GM23338 (cell line): Measurements from ENCODE around the gene AOPEP. TPM values are rescaled to one million over a fixed set of nuclear protein-coding genes. Genes with fewer than 3 reads are reported as not detected.

Experiments
- ATAC-seq: fragments of 200-7000 bp; cut with Tn5 transposase; 3 replicates; pipeline ENCODE4 v1.9.1; 2020
- DNase-seq: peaks from one replicate; pipeline ENCODE4 v3.0.0-alpha.2; 2015; ENCODE audit warnings: low spot score
- H2AFZ ChIP-seq: fragments of 200-600 bp; sonication (generic); 2 replicates; pipeline ENCODE4 v1.8.0; 2016; ENCODE audit warnings: antibody characterized with exemption, mild to moderate bottlenecking, moderate library complexity
- H3F3A ChIP-seq: fragments of 200-600 bp; sonication (generic); replicated peaks from 2 replicates; pipeline ENCODE4 v1.8.0; 2017; ENCODE audit warnings: antibody characterized with exemption, mixed run types, low read depth
- H3K27ac ChIP-seq: fragments of 200-600 bp; sonication (generic); 2 replicates; pipeline ENCODE4 v1.6.1; 2016; ENCODE audit warnings: low read depth
- H3K27me3 ChIP-seq: fragments of 200-600 bp; sonication (generic); 2 replicates; pipeline ENCODE4 v1.8.0; 2016; ENCODE audit warnings: mild to moderate bottlenecking, mixed run types, moderate library complexity; ENCODE audit not compliant: insufficient read depth
- H3K36me3 ChIP-seq: fragments of 200-600 bp; sonication (generic); 2 replicates; pipeline ENCODE4 v1.8.0; 2016; ENCODE audit warnings: mild to moderate bottlenecking; ENCODE audit not compliant: insufficient read depth
- H3K4me1 ChIP-seq: fragments of 200-600 bp; sonication (generic); 2 replicates; pipeline ENCODE4 v1.8.0; 2016; ENCODE audit warnings: mild to moderate bottlenecking, moderate library complexity; ENCODE audit not compliant: insufficient read depth
- H3K4me2 ChIP-seq: fragments of 200-600 bp; sonication (generic); 2 replicates; pipeline ENCODE4 v1.7.1; 2017; ENCODE audit warnings: mixed run types
- H3K4me3 ChIP-seq: fragments of 200-600 bp; sonication (generic); 2 replicates; pipeline ENCODE4 v1.6.1; 2016; ENCODE audit warnings: mixed run types
- H3K79me2 ChIP-seq: fragments of 200-600 bp; sonication (generic); replicated peaks from 2 replicates; pipeline ENCODE4 v1.8.0; 2017; ENCODE audit warnings: mild to moderate bottlenecking; ENCODE audit not compliant: insufficient read depth
- H3K9me2 ChIP-seq: fragments of 200-600 bp; sonication (generic); 2 replicates; pipeline ENCODE4 v1.8.0; 2017; ENCODE audit not compliant: insufficient read depth
- H4K20me1 ChIP-seq: fragments of 200-600 bp; sonication (generic); replicated peaks from 2 replicates; pipeline ENCODE4 v1.8.0; 2017; ENCODE audit warnings: mild to moderate bottlenecking; ENCODE audit not compliant: insufficient read depth
- H3K27ac Mint-ChIP-seq: 2 replicates; pipeline ENCODE4 v1.8.0; 2020; ENCODE audit warnings: inconsistent platforms, mild to moderate bottlenecking, moderate library complexity, mixed read lengths
- H3K27me3 Mint-ChIP-seq: 3 replicates; pipeline ENCODE4 v1.8.0; 2022; ENCODE audit warnings: low read depth, mild to moderate bottlenecking, moderate library complexity, mixed read lengths, inconsistent platforms; ENCODE audit not compliant: insufficient read depth, poor library complexity
- H3K36me3 Mint-ChIP-seq: 3 replicates; pipeline ENCODE4 v1.8.0; 2021; ENCODE audit warnings: low read depth, mild to moderate bottlenecking, inconsistent platforms, moderate library complexity, mixed read lengths
- H3K4me1 Mint-ChIP-seq: 3 replicates; pipeline ENCODE4 v1.8.0; 2020; ENCODE audit warnings: mild to moderate bottlenecking, inconsistent platforms, mixed read lengths
- H3K4me3 Mint-ChIP-seq: 3 replicates; pipeline ENCODE4 v1.8.0; 2021; ENCODE audit warnings: moderate library complexity, mild to moderate bottlenecking, inconsistent platforms, mixed read lengths
- H3K9me3 Mint-ChIP-seq: 3 replicates; pipeline ENCODE4 v1.8.0; 2020; ENCODE audit warnings: moderate library complexity, mild to moderate bottlenecking, inconsistent platforms, mixed read lengths
- CTCF ChIP-seq, 2 experiments: fragments of 200-600 bp in 1 of 2; sonication (generic) in 1 of 2; conservative IDR thresholded peaks; 2 replicates each; pipeline versions ENCODE4 v1.5.1 to v1.6.1; 2016 to 2017; ENCODE audit warnings: antibody characterized with exemption in 2 of 2, low read depth in 2 of 2, mild to moderate bottlenecking in 2 of 2, moderate library complexity in 1 of 2
- ETS1 ChIP-seq: IDR thresholded peaks from 2 replicates; pipeline ENCODE4 v1.6.1; 2016; ENCODE audit warnings: antibody characterized with exemption
- EZH2 ChIP-seq: fragments of 200-600 bp; sonication (generic); IDR thresholded peaks from one replicate; pipeline ENCODE4 v1.8.0; 2017; ENCODE audit warnings: antibody characterized with exemption, mild to moderate bottlenecking, low read depth; ENCODE audit not compliant: unreplicated experiment
- NANOG ChIP-seq: IDR thresholded peaks from 2 replicates; pipeline ENCODE4 v1.6.1; 2016; ENCODE audit warnings: antibody characterized with exemption, borderline replicate concordance
- polyA plus RNA-seq: library from polyadenylated mRNA; unstranded; fragments of >200 nt; fragmentation: Nextera tagmentation; extraction: Ambion mirVana; gene quantifications from 2 replicates; pipeline ENCODE4 v1.2.1, GENCODE V29; 2016
- total RNA-seq: library from RNA; depleted of rRNA; stranded (reverse); fragments of >200 nt; shearing (Covaris generic); gene quantifications from 2 replicates; pipeline ENCODE4 v1.2.3, GENCODE V29; 2014
- TF ChIP-seq, protein P1 (sequence below): fragments of 250-450 bp; sonication (Bioruptor Pico); IDR thresholded peaks from 2 replicates; pipeline ENCODE4 v1.5.0; 2020; ENCODE audit warnings: mild to moderate bottlenecking, moderate library complexity

Gene AOPEP
- total and polyA plus RNA-seq, 2 experiments from 2014 or later: 7.0 to 16.5 TPM

DNA sequence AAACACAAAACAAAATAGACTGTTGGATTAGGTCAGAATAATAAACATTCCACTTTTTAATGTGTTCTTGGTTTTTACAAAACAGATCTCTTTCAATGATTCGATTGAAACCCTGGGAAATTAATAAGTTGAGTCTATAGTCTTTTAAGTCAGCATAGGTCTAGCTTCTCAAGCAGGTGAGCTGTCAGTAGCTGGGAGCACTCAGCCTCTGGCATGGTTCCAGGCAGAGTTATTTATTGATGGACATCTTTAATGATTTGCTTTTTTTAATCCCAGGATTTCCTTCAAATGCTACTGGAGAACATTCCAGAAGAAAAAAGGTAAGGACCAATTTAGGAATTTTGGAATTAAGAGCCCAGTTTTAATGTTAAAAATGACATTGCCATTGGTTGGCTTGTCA lies 241.0 kb downstream of the AOPEP start (continued):
- TF ChIP-seq, protein P1, sequence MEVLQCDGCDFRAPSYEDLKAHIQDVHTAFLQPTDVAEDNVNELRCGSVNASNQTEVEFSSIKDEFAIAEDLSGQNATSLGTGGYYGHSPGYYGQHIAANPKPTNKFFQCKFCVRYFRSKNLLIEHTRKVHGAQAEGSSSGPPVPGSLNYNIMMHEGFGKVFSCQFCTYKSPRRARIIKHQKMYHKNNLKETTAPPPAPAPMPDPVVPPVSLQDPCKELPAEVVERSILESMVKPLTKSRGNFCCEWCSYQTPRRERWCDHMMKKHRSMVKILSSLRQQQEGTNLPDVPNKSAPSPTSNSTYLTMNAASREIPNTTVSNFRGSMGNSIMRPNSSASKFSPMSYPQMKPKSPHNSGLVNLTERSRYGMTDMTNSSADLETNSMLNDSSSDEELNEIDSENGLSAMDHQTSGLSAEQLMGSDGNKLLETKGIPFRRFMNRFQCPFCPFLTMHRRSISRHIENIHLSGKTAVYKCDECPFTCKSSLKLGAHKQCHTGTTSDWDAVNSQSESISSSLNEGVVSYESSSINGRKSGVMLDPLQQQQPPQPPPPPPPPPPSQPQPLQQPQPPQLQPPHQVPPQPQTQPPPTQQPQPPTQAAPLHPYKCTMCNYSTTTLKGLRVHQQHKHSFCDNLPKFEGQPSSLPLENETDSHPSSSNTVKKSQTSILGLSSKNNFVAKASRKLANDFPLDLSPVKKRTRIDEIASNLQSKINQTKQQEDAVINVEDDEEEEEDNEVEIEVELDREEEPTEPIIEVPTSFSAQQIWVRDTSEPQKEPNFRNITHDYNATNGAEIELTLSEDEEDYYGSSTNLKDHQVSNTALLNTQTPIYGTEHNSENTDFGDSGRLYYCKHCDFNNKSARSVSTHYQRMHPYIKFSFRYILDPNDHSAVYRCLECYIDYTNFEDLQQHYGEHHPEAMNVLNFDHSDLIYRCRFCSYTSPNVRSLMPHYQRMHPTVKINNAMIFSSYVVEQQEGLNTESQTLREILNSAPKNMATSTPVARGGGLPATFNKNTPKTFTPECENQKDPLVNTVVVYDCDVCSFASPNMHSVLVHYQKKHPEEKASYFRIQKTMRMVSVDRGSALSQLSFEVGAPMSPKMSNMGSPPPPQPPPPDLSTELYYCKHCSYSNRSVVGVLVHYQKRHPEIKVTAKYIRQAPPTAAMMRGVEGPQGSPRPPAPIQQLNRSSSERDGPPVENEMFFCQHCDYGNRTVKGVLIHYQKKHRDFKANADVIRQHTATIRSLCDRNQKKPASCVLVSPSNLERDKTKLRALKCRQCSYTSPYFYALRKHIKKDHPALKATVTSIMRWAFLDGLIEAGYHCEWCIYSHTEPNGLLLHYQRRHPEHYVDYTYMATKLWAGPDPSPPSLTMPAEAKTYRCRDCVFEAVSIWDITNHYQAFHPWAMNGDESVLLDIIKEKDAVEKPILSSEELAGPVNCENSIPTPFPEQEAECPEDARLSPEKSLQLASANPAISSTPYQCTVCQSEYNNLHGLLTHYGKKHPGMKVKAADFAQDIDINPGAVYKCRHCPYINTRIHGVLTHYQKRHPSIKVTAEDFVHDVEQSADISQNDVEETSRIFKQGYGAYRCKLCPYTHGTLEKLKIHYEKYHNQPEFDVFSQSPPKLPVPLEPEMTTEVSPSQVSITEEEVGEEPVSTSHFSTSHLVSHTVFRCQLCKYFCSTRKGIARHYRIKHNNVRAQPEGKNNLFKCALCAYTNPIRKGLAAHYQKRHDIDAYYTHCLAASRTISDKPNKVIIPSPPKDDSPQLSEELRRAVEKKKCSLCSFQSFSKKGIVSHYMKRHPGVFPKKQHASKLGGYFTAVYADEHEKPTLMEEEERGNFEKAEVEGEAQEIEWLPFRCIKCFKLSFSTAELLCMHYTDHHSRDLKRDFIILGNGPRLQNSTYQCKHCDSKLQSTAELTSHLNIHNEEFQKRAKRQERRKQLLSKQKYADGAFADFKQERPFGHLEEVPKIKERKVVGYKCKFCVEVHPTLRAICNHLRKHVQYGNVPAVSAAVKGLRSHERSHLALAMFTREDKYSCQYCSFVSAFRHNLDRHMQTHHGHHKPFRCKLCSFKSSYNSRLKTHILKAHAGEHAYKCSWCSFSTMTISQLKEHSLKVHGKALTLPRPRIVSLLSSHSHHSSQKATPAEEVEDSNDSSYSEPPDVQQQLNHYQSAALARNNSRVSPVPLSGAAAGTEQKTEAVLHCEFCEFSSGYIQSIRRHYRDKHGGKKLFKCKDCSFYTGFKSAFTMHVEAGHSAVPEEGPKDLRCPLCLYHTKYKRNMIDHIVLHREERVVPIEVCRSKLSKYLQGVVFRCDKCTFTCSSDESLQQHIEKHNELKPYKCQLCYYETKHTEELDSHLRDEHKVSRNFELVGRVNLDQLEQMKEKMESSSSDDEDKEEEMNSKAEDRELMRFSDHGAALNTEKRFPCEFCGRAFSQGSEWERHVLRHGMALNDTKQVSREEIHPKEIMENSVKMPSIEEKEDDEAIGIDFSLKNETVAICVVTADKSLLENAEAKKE (CRISPR knock-in tag): no peak
- no peak for TF ChIP-seq EZH2
- TF ChIP-seq CTCF (conservative IDR thresholded peaks at IDR 0.05; ENCODE audit: low read depth in 2 of 2): no peak
- no peak for TF ChIP-seq ETS1

DNA sequence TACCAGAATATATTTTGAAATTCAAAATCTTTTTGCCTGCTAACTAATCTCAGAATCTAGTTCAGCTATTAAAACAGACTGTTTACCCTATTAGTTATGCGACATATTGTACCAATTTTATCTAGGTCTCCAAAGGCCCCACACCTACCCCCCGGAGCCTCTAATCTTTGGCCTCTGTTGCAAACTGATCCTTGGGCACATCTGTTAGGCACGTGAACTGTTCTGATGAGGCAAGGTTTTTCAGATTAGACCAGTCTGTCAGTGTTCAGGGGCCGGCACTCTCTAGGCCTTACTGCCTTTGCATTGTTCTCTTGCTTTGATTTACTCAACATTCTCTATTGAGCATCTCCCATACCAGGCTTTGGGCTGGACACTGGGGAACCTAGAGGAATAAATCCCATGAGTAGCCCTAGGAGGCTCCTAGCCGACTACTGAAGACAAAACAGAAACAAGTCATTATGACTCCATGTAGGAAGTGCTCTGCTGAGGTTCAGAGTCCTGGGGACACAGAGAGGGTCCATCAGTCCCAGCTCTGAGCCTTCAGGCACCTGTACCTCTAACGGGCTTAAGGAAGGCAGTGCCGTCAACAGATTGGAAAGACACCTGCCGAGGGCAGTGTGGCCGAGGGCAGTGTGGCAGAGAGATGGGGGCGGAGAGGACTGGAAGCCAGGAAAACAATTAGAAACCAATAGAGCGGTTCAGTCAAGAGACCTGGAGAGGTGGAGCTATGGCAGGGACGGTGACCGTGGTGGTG lies 245.1 kb downstream of the AOPEP start:
- H3K79me2 ChIP-seq: no peaks in the 10 kb centered on the region
- H3K9me2 ChIP-seq: no peaks in the 10 kb centered on the region
- H3K27me3 ChIP-seq: no peaks in the 10 kb centered on the region
- ATAC-seq: peak; percentile 45
- H3F3A ChIP-seq: no peaks in the 10 kb centered on the region
- no peaks in the 10 kb centered on the region for H4K20me1 ChIP-seq
- Mint-ChIP-seq H3K4me3 (no peak overlapping the region), H3K9me3 (no peaks in the 10 kb centered on the region), H3K27me3 (peaks cover 6% of the 10 kb centered on the region), H3K27ac (peak overlapping the region; percentile 41; the same call in 1 of the 2 replicates), H3K4me1 (peaks cover 33% of the 10 kb centered on the region), H3K36me3 (no peaks in the 10 kb centered on the region)
- no peak overlapping the region for H3K4me3 ChIP-seq
- H3K4me1 ChIP-seq: no peaks in the 10 kb centered on the region
- DNase-seq: no peak
- no peak overlapping the region for H3K4me2 ChIP-seq
- H3K36me3 ChIP-seq: no peaks in the 10 kb centered on the region
- no peak overlapping the region for H3K27ac ChIP-seq
- TF ChIP-seq NANOG (no peak), EZH2 (no peak)
- TF ChIP-seq, protein P1 (CRISPR knock-in tag): no peak
- H2AFZ ChIP-seq: no peak overlapping the region
